CD4-positive, alpha-beta T cell treated with Interferon alpha-2 for 1 hour (primary cell): ENCODE data around the gene CCDC85C.

Experiments
- DNase-seq, 2 donors: peaks; one replicate each; pipeline ENCODE4 v3.0.0-alpha.2; 2020 to 2022

Gene CCDC85C

DNA sequence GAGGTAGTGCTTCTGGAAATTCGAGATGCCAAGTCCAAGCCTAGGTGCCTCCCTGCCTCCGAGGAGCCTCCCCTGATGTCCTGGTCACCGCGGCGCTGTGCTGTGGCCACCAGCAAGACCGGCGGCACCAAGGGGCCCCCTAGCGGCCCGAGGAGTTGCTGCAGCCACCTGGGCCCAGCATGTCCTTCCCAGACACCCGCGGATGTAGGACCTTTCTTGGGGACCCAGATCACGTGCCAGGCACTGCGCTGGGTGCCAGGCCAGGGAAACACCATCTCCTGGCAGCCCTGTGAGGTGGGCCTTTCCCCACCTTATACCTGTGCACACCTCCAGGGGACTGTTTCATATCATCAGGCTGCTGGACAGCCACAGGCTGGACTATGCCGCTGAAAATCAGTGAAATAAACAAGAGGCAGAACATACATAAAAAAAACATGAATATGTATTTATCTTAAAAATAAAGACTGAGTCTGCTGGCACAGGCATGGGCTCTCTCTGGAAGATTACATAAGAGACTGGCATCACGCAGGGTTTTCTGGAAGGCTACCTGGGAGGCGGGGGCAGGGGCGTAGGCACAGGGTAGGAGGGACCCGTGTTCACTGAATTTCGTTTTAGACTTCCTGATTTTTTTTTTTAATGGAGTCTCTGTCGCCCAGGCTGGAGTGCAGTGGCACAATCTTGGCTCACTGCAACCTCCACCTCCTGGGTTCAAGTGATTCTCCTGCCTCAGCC lies 25.0 kb upstream of the CCDC85C start:
- DNase-seq, result peak; percentile 53 to 72

DNA sequence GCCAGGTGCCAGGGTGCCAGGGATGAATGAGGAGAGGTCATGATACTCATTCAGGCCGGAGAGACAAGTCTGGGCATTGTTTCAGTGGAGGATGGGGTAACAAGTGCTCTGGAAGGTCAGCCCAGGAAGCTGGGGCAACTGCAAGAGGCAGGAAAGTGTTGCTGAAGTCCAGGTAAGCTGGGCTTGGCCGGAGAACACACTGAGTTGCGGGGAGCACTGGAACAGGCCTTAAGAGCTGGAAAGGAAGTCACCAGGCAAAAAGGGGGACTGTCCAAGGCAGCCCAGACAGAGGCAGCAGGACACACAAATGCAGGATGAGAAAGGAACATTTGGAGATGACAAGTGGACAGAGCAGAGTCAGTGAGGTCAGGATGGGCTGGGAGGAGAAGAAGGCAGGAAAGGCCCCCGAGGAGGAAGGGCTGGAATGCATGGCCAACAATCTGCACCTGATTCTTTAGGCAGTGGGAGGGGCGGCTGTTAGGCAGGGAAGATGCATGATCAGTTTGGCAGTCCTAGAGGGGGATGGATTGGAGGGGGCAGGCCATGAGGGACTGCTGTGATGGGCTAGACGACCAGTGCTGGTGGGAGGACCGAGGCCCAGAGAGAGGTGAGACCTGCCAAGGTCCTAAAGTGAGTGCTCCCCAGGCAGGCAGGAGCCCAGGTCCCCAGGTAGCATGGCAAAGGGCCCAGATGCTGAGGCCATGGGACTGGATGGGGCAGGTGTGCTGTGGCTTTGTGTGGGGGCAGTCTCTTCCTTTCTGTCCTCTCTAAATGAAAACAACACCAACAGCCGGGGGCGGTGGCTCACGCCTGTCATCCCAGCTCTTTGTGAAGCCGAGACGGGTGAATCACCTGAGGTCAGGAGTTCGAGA lies 23.7 kb upstream of the CCDC85C start:
- DNase-seq, result no peak

DNA sequence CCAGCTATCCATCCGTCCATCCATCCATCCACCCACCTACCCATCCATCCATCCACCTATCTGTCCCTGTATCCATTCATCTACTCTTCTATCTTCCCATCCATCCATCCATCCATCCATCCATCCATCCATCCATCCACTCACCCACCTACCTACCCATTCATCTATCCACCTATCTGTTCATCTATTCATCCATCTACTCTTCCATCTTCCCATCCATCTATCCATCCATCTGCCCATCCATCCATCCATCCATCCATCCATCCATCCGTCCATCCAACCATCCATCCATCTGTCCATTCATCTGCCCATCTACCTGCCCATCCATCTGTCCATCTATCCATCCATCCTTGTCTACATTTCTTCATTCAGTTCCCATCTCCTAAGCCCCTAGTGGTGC lies 23.1 kb upstream of the CCDC85C start:
- DNase-seq, result no peak

DNA sequence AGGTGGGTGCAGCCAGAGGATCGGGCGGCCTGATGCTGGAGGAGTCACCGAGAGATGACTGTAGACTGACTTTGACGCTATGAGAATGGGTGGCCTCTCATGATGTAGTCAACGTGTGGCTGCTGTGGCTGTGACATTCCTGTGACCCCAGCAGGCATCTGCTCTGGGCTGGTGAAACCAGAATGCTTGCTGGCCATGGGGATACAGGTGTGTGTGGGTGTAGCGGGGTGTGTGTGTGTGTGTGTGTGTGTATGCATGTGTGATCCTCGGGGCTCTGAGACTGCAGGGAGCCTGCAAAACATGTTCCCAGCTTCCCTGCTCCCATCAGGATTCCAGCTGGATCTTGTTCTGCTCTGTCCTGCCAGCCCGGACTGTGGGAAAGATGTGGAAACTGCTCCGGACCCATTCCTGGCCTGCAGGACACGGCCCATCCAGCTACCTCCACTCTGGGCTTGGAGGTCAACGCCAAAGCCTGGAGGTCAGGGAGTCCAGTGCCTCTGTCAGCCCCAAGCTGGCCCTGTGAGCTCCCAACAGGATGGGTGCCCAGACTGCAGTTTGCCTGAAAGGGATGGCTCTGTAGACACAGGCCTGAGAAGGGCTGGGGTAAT lies 22.1 kb upstream of the CCDC85C start:
- no peak for DNase-seq

DNA sequence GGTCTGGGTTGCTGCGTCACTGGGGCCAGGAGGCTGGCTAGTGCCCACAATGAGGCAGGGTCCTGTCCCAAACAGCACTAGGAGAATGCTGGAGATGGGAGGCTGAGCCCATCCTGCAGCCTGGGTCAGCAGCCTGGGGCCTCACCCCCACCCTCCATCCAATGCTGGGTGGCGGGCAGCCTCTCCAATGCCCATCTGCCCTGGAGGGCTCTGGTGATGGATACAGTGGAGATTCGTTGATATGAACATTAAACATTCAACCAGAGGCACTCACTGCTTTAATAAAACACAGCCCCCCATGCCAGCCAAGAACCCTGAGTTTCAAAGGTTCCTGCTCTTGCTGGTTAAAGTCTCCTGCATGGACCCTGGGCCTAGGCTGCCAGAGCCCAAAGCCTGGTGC lies 21.5 kb upstream of the CCDC85C start:
- DNase-seq, result no peak

DNA sequence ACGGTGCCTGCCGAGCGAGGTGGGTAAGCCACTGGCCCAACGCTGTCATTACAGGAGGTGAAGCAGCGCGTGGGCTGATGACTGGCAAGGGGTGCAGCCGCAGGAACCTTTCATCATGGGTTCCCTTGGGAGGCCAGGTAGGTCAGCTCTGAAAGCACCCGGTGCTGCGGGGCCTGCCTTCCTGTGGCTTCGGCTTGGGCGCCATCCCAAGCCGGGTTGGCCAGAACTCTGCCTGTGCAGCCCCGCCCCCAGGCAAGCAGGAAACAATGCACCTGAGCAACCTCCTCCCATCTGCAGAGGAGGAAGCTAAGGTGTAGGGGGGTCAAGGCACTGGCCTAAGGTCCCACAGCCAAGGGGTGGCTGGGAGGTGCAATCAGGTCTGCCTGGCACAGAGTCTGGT lies 21.0 kb upstream of the CCDC85C start:
- DNase-seq, result no peak

DNA sequence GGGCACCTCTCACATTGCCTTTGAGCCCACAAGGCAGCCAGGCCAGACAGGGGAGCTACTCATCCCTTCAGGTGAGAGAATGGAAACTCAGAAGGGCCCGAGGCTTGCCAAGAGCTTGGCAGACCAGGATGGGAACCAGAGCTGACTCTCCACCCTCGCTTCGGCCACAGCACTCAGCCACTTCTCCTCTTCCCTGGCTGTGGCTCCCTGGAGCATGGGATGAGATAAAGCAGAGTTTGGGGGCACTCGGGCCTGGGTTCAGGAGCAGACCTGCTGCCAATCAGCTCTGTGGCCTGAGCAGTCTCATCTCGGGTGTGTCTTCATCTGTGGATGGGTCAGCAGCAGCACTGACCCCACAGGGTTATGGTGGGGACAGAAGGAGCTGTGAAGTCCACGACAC lies 20.0 kb upstream of the CCDC85C start:
- no peak for DNase-seq

DNA sequence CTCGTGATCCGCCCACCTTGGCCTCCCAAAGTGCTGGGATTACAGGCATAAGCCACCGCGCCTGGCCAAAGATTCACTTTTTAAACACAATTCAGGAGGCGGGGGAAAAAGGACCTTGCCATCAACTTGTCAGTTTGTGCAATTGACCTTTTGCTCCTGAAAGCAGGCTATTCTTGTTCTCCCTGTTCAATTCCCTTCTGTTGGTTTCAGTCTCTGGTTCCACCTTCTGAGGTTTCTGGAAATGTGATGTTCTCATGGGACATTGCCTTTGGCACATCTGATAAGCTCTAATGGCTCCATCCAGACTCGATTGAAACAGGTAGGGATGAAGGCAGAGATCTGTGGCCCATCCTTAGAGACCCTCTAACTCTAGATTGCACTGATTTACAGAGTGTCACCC lies 17.9 kb upstream of the CCDC85C start:
- DNase-seq, result no peak

DNA sequence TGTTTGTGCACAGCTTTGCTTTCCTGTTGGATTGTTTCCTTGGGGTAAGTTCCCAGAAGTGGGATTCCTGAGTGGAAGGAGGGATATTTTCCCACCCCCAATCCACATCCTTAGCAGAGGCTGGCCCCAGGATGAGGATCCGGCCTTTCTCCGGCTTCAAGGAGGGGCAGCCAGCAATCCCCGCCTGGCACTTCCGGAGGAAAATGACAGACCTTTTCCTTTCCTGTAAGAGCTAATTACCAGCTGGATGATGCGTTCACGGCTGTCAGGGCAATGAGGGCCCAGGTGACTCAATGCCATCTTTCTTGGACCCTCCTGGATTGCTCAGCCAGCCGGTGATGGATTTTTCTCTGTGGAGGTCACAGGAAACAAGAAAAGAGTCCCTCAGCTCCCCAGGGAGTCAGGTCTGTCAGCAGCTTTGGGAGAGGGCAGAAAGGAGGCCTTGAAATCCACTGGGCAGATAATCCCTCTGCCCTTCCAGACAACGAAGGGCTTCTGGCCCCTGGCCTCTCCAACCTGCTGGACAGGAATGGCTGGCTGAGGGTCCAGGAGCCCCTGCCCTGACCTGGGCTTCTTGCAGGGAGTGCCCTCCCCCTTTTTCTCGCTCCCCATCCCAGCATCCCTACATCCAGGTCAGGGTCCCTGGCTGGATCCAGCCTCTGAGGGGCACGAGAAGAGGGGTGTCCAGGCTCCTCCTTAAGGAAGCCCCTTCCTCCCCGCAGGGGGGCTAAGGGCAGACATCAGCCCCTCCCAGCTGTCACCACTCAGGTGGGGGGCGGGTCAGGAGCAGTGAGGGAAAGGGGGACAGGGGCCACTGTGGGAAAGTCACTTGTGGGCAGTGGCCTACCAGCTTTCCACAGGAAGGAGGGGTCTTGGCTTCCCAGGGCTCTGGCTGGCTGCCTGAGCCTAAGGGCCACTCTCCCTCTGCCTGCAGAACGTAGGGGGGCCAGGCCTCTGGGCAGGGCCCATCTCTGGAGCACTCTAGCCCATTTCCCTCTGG lies 16.1 kb upstream of the CCDC85C start:
- no peak for DNase-seq

DNA sequence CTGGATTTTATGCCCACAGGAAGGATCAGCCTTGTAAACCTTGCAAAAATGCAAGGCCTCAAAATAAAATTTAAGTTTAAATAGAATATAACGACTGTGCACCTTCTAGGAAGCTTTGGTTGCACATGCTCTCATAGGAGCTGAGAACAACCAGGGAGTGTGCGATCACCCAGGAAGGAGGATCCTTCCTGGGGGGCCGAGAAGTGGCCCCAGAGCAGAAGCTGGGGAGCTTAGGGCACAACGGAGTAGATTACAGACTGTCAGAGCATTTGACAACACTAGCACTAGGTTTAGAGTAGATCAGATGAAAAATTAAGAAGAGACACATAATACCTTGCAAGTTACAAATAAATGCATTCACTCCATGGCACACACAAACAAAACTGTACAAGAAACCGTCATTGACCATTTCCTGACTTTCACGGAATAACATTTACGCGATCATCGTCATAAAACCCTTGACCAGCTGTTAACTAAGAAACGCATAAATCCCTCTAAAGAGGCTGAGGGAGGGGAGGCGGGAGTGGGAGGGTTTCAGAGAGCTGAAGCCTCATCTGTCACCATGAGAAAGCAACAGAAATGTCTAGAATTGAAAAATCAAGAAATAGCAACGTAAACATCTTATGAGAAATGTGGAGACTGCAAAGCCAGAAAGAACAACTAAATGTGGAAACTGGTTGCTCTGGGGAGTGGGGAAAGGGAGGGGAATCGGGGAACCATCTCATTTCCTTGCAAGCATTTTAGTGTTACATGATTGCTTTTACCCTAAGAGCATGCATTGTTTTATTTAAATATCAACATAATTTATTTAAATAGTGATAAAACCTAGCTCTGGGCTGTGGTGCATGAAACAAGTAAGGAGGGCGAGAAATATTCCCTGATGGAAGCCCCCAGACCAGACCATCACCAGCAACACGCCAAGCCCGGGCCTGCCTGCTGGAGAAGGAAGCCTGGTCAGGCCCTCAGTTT lies 13.1 kb upstream of the CCDC85C start:
- DNase-seq, result no peak

DNA sequence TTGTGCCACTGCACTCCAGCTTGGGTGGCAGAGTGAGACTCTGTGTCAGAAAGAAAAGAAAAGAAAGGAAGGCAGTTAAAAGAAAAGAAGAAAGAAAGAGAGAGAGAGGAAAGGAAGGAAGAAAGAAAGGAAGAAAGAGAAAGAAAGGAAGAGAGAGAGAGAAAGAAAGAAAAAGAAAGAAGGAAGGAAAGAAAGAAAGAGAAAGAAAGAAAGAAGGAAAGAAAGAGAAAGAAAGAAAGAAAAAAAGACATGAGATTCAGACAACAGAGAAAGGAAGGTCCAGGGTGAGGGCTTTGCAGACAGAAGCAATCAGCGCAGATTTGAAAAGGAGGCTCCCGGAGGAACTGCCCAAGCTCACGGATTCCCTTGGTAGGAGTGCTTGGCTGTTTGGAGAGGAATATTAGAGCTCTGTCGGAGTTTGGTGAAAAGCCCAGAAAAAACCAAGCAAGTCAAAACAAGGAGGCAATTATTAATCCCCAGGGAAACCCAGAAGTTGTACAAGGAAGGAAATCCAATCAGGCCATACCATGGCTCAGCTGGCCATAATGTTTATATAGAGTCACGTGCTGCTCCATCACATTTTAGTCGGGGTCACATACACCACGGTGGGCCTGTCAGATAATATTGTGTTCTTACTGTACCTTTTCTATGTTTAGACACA lies 11.6 kb upstream of the CCDC85C start:
- DNase-seq, result no peak

DNA sequence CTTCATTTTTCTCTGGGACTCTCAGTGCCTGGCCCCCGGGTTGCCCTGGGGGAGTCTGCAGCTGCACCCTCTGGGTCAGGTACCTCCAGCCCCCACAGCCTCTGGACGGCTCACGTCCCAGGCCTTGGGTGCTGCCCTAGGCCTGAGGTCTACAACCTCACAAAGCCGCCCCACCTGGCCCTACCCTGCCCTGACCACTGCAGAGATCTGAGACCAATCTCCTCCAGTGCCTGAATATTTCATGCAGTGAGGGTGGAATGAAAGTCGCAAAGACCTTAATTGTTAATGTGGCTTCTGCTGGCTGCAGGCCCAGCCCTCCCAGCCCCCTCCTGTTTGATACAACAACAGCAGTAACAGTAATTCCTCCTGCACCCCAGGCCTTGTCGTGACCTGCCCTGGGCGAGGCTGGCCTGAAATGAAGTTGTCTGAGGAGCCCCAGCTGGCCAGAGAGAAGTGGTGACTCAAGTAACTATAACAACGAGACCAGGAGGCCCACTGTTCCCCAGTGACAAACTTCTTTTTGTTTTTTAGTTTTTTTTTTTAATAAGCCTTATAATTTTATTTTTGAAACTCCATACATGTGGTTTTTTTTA lies 8.8 kb upstream of the CCDC85C start:
- no peak for DNase-seq

DNA sequence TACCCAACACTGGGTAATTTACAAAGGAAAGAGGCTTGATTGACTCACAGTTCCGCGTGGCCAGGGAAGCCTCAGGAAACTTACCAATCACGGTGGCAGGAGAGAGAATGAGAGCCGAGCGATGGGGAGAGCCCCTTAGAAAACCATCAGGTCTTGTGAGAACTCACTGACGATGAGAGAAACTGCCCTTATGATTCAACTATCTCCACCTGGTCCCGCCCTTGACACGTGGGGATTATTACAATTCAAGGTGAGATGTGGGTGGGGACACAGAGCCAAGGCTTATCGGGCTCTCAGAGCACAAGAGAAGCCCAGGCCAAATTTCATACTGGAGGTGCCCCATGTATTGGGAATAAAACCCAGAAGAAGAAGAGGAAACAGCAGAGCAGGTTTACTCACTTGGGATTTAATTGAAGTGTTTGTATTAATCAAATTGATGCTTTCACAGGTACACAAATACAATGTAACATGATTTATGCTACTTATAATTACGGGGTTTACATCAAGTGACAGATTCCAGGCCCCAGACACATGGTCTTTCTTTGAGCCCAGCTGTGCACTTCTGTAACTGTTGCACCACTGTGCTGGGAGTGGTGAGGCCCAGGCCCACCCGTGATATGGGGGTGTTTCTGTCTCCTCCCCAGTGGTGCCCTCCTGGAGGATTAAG lies 8.2 kb upstream of the CCDC85C start:
- DNase-seq, result no peak

DNA sequence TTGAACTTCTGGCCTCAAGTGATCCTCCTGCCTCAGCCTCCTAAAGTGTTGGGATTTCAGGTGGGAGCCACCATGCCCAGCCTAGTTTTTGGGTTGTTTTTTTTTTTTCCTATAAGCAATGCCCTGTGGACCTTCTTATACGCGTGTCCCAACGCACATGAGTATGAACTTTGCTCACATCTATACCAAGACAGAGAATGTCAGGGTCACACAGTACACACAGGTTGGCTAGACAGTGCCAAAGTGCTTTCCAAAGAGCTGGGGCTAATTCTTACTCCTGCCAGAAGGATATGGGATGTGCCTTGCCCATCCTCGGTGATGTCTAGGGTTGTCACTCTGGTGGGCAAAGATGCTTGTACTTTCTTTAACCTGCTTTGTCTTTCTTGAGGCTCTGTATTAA lies 7.6 kb upstream of the CCDC85C start:
- no peak for DNase-seq

DNA sequence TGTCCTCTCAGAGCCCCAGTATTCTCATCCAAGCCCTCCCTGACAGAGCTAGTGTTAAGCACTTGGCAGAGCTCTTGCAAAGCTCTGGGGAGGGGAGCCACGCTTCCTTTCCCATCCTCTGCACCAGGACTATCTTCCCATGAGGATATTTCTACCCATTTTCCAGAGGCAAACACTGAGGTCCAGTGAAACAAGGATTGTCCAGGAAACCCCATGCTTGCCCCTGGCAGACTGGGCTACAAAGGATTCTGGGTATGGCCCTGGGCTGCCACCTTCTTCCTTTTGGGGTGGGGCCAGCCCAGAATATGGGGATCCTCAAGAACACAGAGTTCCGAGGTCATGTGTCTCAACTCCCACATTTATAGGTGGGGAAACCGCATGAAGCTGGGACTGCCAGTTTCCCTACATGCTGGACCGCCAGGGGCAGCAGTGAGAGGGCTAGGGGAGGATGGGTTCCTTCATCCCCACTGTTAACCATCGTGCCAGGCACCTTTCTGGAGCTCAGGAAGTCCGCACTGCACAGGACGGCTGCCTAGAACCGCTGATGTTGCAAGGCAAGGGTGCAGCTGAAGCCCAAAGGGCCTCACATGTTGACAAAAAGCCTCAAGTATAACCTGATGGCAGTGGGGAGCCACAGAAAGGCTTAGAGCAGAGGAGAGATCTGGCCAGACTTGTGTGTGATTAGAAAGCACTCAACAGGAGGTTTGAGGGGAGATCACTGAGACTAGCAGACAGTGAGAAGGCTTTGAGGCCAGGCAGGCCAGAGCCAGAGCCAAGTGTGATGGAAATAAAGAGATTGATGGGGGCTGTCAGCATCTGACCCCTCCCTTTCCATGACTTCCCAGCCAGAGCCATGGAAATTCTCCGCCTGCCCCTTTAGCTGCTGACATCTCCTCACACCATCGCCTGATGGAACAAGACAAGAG lies 5.5 kb upstream of the CCDC85C start:
- no peak for DNase-seq

DNA sequence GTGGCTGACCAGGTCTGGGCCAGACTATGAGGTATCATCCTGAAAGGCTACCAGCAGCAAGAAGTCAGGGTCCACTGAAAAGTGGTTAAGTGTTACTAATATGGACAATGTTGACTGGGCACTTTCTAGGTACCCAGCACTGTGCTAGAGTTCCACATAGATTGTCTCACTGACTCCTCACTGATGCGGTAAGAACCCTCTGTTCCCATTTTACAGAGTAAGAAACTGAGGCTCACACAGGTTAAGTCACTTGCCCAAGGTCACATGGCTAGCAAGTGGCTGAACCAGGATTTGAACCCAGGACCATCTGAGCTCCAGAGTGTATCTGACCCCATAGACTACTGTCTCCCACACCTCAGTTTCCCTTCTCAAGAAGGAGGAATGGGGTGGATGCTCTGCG lies 4.6 kb upstream of the CCDC85C start:
- DNase-seq, result no peak

DNA sequence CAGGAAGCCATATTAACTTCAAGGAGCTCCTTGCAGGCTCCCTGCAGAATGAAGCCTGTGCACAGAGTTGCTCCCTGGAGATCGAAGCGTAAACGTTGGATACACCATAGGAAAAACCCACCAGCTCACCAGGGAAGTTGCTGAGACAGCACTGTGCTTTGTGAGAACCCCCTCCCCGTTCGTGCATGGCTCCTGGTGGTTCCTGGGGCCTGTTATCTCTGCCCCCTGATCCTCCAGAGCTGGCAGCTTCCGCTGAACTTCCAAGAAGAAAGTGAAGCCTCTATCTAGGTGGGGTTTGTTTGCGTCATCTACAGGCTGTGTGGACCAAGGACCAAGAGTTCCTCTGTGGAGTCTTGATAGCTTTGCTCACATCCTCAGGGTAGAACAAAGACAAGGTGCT lies 2.4 kb upstream of the CCDC85C start:
- no peak for DNase-seq

DNA sequence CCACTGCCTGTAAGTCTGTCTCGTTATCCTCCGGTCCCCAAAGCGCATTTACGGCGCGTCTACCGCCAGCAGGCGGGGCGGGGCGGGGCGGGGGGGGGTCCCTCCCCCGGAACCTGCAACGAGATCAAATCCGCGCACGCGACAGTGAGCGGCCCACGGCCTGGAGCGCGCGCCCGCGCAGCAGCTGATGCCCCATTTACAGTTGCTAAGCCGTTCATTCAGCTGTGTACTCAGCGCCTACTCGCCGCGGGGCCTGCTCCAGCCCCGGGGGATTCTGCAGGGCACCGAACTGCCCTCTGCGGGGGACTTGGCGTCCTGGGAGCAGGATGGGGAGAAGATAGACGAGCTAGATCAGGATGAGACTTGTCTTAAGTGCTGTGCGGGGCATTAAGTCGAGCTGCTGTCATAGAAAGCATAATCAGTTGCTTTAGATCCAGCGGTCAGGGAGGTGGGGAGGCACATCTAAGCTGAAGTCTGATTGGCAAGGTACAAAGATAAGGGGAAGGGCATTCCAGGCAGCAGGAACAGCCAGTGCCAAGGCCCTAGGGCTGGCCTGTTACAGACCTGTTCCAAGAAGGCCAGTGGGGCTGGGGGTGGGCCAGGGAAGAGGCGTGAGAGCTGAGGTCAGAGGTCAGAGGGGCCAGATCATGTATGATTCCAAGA lies 1.4 kb upstream of the CCDC85C start:
- peak; percentile 82 to 88 for DNase-seq
